ENCODE measurements around the gene STPG3. TPM values are rescaled to one million over a fixed set of nuclear protein-coding genes. Genes with fewer than 3 reads are reported as not detected.

Gene STPG3
- total and polyA plus RNA-seq, 4 experiments from 2014 or later: not detected

GRCh38 chr9:137278721-137279711 lies 27.9 kb downstream of the STPG3 start:
- no peak for DNase-seq
- intact Hi-C loops (cut with micrococcal nuclease): no loop called here
- no peaks in the 10 kb centered on the region for H3K9me3 ChIP-seq (ENCODE audit: control insufficient read depth in 1 of 2, low read length in 2 of 2)
- POLR2A ChIA-PET (ENCODE audit: partially characterized antibody): no interaction called here
- H3K36me3 Mint-ChIP-seq: peaks cover 2 to 3% of the 10 kb centered on the region in 2 donors
- peaks cover 2 to 4% of the 10 kb centered on the region in 2 donors for H3K27me3 Mint-ChIP-seq
- peaks cover 11% of the 10 kb centered on the region for H3K4me1 ChIP-seq (ENCODE audit: insufficient read depth, low read length)
- H3K4me1 Mint-ChIP-seq: peaks cover 5 to 22% (median 10%) of the 10 kb centered on the region in 4 donors
- H3K36me3 ChIP-seq (ENCODE audit: insufficient read depth, low read length): no peaks in the 10 kb centered on the region
- H3K4me3 Mint-ChIP-seq: no peak overlapping the region
- no peaks in the 10 kb centered on the region for H3K27me3 ChIP-seq (ENCODE audit: insufficient read depth, low read length)
- no peak overlapping the region for H3K27ac ChIP-seq (ENCODE audit: low read depth, low read length)
- H3K4me3 ChIP-seq (ENCODE audit: low read length in 2 of 2): no peak overlapping the region
- H3K27ac Mint-ChIP-seq: no peak overlapping the region
- H3K9me3 Mint-ChIP-seq: no peaks in the 10 kb centered on the region
- CTCF ChIA-PET (ENCODE audit: partially characterized antibody): interaction anchor here (1.1 kb wide), 1 partner anchor 42 kb away, joined by 5 read pairs; no protein-coding TSS in a partner anchor

- Histone ChIP-seq H3K27me3 (ENCODE audit: insufficient read depth, low read length) (no peaks in the 10 kb centered on the region), H3K9me3 (ENCODE audit: control insufficient read depth in 1 of 2, low read length in 2 of 2) (no peaks in the 10 kb centered on the region), H3K4me1 (ENCODE audit: insufficient read depth, low read length) (peaks cover 11% of the 10 kb centered on the region), H3K4me3 (ENCODE audit: low read length in 2 of 2) (no peak overlapping the region), H3K27ac (ENCODE audit: low read depth, low read length) (no peak overlapping the region), H3K36me3 (ENCODE audit: insufficient read depth, low read length) (no peaks in the 10 kb centered on the region)
- POLR2A ChIA-PET (ENCODE audit: partially characterized antibody): no interaction called here
- Mint-ChIP-seq H3K9me3 (no peaks in the 10 kb centered on the region), H3K27ac (no peak overlapping the region), H3K36me3 (peaks cover 2 to 3% of the 10 kb centered on the region in 2 donors), H3K4me1 (peaks cover 2 to 22% (median 9%) of the 10 kb centered on the region in 4 donors), H3K4me3 (no peak overlapping the region), H3K27me3 (peaks cover 2 to 4% of the 10 kb centered on the region in 2 donors)
- CTCF ChIA-PET (ENCODE audit: partially characterized antibody): interaction anchor here (1.1 kb wide), 1 partner anchor 43 kb away, joined by 5 read pairs; no protein-coding TSS in a partner anchor
- intact Hi-C loops (cut with micrococcal nuclease): no loop called here
- no peak for DNase-seq
Measured at GRCh38 chr9:137279741-137280473, 28.8 kb downstream of the STPG3 start.

GRCh38 chr9:137280474-137281344 lies 29.6 kb downstream of the STPG3 start:
- ChIA-PET POLR2A (ENCODE audit: partially characterized antibody) (no interaction called here), CTCF (ENCODE audit: partially characterized antibody) (interaction anchor here (1.1 kb wide), 1 partner anchor 44 kb away, joined by 5 read pairs; no protein-coding TSS in a partner anchor)
- intact Hi-C loops (cut with micrococcal nuclease): no loop called here
- no peak overlapping the region for H3K27ac Mint-ChIP-seq
- DNase-seq: no peak
- peaks cover 2 to 3% of the 10 kb centered on the region in 2 donors for H3K36me3 Mint-ChIP-seq
- Histone ChIP-seq H3K4me3 (ENCODE audit: low read length in 2 of 2) (no peak overlapping the region), H3K4me1 (ENCODE audit: insufficient read depth, low read length) (peaks cover 11% of the 10 kb centered on the region), H3K9me3 (ENCODE audit: control insufficient read depth in 1 of 2, low read length in 2 of 2) (no peaks in the 10 kb centered on the region), H3K36me3 (ENCODE audit: insufficient read depth, low read length) (no peaks in the 10 kb centered on the region), H3K27me3 (ENCODE audit: insufficient read depth, low read length) (no peaks in the 10 kb centered on the region), H3K27ac (ENCODE audit: low read depth, low read length) (no peak overlapping the region)
- H3K27me3 Mint-ChIP-seq: peaks cover 2 to 4% of the 10 kb centered on the region in 2 donors
- no peaks in the 10 kb centered on the region for H3K9me3 Mint-ChIP-seq
- H3K4me3 Mint-ChIP-seq: no peak overlapping the region
- H3K4me1 Mint-ChIP-seq: peaks cover 2 to 16% (median 5%) of the 10 kb centered on the region in 4 donors

GRCh38 chr9:137281345-137282116 lies 30.4 kb downstream of the STPG3 start:
- Mint-ChIP-seq H3K36me3 (peaks cover 2 to 3% of the 10 kb centered on the region in 2 donors), H3K4me1 (peaks cover 1 to 14% (median 4%) of the 10 kb centered on the region in 4 donors), H3K4me3 (no peak overlapping the region), H3K9me3 (no peaks in the 10 kb centered on the region), H3K27me3 (peaks cover 2 to 4% of the 10 kb centered on the region in 2 donors), H3K27ac (no peak overlapping the region)
- Histone ChIP-seq H3K4me3 (ENCODE audit: low read length in 2 of 2) (no peak overlapping the region), H3K4me1 (ENCODE audit: insufficient read depth, low read length) (peaks cover 11% of the 10 kb centered on the region), H3K27ac (ENCODE audit: low read depth, low read length) (no peak overlapping the region), H3K9me3 (ENCODE audit: control insufficient read depth in 1 of 2, low read length in 2 of 2) (no peaks in the 10 kb centered on the region), H3K27me3 (ENCODE audit: insufficient read depth, low read length) (no peaks in the 10 kb centered on the region), H3K36me3 (ENCODE audit: insufficient read depth, low read length) (no peaks in the 10 kb centered on the region)
- POLR2A ChIA-PET (ENCODE audit: partially characterized antibody): no interaction called here
- CTCF ChIA-PET (ENCODE audit: partially characterized antibody): interaction anchor here (1.6 to 2.1 kb wide), 2 partner anchors 8 to 45 kb away, joined by 3 to 7 read pairs; no protein-coding TSS in a partner anchor
- intact Hi-C loops (cut with micrococcal nuclease): no loop called here
- no peak for DNase-seq

- no peaks in the 10 kb centered on the region for H3K9me3 ChIP-seq (ENCODE audit: control insufficient read depth in 1 of 2, low read length in 2 of 2)
- H3K36me3 ChIP-seq (ENCODE audit: insufficient read depth, low read length): no peaks in the 10 kb centered on the region
- no peak overlapping the region for H3K4me3 ChIP-seq (ENCODE audit: low read length in 2 of 2)
- intact Hi-C loops (cut with micrococcal nuclease): no loop called here
- no peaks in the 10 kb centered on the region for H3K4me1 ChIP-seq (ENCODE audit: insufficient read depth, low read length)
- CTCF ChIA-PET (ENCODE audit: partially characterized antibody): interaction anchor here (1.0 to 1.4 kb wide), 2 partner anchors 9 to 20 kb away, joined by 3 to 5 read pairs; no protein-coding TSS in a partner anchor
- H3K27ac Mint-ChIP-seq: no peak overlapping the region
- no peak for DNase-seq
- peaks cover 4 to 6% of the 10 kb centered on the region in 2 donors for H3K27me3 Mint-ChIP-seq
- H3K36me3 Mint-ChIP-seq: peaks cover 2 to 3% of the 10 kb centered on the region in 2 donors
- H3K27ac ChIP-seq (ENCODE audit: low read depth, low read length): no peak overlapping the region
- POLR2A ChIA-PET (ENCODE audit: partially characterized antibody): no interaction called here
- H3K27me3 ChIP-seq (ENCODE audit: insufficient read depth, low read length): no peaks in the 10 kb centered on the region
- no peaks in the 10 kb centered on the region for H3K9me3 Mint-ChIP-seq
- H3K4me3 Mint-ChIP-seq: no peak overlapping the region
- H3K4me1 Mint-ChIP-seq: peaks cover 0 to 4% (median 3%) of the 10 kb centered on the region in 4 donors
Measured at GRCh38 chr9:137286975-137287383, 35.9 kb downstream of the STPG3 start.

- Histone ChIP-seq H3K36me3 (ENCODE audit: insufficient read depth, low read length) (no peaks in the 10 kb centered on the region), H3K27me3 (ENCODE audit: insufficient read depth, low read length) (peaks cover 10% of the 10 kb centered on the region), H3K27ac (ENCODE audit: low read depth, low read length) (no peak overlapping the region), H3K4me1 (ENCODE audit: insufficient read depth, low read length) (peaks cover 6% of the 10 kb centered on the region), H3K9me3 (ENCODE audit: control insufficient read depth in 1 of 2, low read length in 2 of 2) (no peaks in the 10 kb centered on the region), H3K4me3 (ENCODE audit: low read length in 2 of 2) (no peak overlapping the region)
- ChIA-PET CTCF (ENCODE audit: partially characterized antibody) (no interaction called here), POLR2A (ENCODE audit: partially characterized antibody) (no interaction called here)
- H3K4me1 Mint-ChIP-seq: peaks cover 0 to 3% (median 3%) of the 10 kb centered on the region in 4 donors
- H3K27ac Mint-ChIP-seq: no peak overlapping the region
- H3K36me3 Mint-ChIP-seq: no peaks in the 10 kb centered on the region
- DNase-seq: no peak
- peaks cover 19 to 22% of the 10 kb centered on the region in 2 donors for H3K27me3 Mint-ChIP-seq
- intact Hi-C loops (cut with micrococcal nuclease): no loop called here
- H3K4me3 Mint-ChIP-seq: peak overlapping the region in 1 of 8 donors; percentile 69
- peaks cover 0 to 2% (median 0%) of the 10 kb centered on the region in 8 donors for H3K9me3 Mint-ChIP-seq
Measured at GRCh38 chr9:137293094-137293481, 42.0 kb downstream of the STPG3 start.

Data from CD4-positive, alpha-beta memory T cell (primary cell).